HG03064 (cell line): ENCODE results near the gene FOXK2.
"Not testable (repeated sequence)": the region's sequence is repeated elsewhere in the genome, so short reads cannot be mapped to it uniquely, and the experiment has no call there.

ENCODE experiments used
- ATAC-seq: cut with Tn5 transposase; IDR thresholded peaks from one replicate; pipeline ENCODE4 v1.9.1; 2021; ENCODE audit warnings: low read depth; ENCODE audit not compliant: unreplicated experiment

The FOXK2 gene

DNA sequence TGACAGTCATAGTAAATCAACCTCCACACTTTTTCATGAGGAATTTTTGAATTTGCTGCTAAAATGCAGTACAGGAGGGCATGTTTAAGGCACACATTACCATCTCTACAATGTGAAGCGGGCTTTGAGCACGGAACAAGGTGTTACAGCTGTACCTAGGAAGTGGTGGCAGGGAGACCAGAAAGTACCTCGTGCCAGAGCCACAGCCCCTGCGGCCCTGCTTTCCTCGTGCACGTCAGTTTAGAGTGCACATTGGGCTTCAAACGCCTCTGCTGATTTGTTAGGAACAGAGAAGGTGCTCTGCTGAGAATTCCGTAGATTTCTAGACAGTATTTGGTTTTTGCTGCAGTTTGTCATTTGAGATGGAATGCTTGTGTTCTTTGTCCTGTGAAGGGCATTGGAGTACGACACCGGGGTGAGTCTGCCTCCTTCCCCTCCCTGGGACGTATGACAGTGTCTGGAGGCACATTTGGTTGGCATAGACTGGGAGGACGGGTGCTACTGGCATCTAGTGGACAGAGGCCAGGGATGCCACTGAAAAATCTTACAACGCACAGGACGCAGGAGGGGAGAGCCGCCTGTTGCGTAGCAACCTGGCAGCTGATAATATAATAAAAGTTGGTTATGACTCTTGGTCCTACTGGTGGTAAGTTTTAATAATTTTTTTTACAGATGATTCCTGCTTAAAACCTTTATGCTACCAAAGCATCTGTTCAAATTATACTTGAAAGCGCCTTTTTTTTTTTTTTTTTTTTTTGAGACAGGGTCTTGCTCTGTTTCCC lies 9.1 kb downstream of the FOXK2 start:
- ATAC-seq = no peak

DNA sequence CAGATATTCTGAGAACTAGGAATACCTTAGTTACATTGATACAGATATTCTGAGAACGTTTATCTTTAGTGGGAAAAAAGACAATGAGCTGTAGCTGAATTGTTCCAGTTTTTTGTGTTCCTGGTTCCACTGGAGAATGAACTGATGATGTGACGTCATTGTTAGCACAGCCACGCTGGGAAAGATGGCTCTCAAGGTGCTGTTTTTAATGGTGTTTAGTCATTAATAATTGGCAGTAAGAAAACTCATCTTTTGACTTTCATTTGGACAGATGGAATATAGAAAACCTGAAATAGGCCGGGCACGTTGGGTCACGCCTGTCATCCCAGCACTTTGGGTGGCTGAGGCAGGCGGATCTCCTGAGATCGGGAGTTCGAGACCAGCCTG lies 10.4 kb downstream of the FOXK2 start:
- no peak for ATAC-seq

DNA sequence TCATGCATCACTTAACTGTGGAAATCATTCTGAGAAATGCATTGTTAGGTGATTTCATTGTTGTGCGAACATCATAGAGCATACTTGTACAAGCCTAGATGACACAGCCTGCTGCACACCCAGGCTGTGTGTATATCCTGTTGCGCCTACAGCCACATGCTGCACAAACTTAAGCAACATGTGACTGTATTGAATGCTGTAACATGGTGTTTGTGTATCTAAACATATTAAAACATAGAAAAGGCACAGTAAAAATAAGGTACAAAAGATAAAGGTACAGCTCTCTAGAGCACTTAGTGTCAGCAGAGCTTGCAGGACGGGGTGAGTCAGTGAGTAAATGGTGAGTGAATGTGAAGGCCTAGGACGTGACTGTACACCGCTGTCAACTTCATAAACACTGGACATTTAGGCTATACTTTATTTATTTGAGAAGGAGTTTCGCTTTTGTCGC lies 11.9 kb downstream of the FOXK2 start:
- ATAC-seq = no peak

DNA sequence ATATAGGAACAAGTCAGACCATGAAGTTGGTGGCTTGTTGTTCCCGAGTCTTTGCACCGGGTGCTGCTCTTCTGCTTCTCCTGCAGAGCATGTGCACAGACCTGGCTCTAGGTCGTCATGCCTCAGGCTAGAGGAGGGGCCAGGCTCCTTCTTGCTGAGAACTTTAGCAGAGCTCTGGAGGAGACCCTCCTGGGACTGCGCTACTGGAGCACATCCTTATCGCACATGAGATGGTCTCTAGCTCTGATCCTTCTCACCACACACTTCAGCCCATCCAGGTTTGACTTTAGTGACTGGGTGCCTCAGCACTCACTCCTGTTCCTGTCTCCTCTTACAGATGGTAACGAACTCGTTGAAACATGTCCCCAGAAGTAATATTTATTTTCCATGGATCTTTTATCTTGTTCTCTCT lies 14.9 kb downstream of the FOXK2 start:
- ATAC-seq = no peak

DNA sequence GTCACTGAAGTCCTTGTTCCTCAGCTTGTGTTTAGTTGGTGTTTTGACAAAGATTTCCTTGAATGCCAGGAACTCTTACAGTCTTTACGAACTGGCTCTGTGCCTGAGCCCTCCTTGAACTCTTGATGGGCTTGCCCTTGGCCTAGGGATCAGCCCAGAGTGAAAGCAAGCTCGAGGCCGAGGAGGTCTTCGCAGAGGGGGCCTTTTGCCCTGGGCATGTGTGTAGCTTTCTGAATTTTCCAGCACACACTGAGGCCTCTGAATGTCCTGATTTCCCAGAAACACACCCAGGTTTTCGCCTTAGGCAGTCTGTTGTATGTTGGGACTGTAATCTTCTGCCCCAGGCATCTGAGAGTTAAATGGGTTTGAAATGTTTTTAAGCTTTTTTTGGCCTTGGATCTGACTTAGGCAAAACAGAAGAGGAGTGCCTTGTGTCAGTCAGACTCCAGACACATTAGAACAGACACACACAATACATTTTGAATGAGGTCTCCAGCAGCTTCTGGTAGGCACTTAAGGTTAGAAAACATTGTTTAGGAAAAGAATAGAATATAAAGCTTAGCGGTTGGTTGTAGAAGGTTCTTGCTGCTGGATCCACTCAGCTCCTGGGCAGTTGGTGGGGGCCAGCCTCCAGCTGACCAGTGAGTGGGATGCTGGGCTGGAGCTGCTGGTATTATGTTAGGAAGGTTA lies 17.1 kb downstream of the FOXK2 start:
- no peak for ATAC-seq

DNA sequence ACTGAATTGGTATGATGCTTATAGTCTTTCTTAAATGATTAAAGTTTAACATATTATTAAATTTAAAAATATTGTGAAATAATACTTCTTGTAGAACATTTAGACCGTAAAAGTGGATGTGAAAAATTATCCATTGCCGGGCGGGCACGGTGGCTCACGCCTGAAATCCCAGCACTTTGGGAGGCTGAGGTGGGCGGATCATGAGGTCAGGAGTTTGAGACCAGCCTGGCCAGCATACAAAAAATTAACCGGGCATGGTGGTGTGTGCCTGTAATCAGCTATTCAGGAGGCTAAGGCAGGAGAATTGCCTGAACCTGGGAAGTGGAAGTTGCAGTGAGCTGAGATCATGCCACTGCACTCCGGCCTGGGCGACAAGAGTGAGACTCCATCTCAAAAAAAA lies 17.7 kb downstream of the FOXK2 start:
- ATAC-seq = not testable (repeated sequence)

DNA sequence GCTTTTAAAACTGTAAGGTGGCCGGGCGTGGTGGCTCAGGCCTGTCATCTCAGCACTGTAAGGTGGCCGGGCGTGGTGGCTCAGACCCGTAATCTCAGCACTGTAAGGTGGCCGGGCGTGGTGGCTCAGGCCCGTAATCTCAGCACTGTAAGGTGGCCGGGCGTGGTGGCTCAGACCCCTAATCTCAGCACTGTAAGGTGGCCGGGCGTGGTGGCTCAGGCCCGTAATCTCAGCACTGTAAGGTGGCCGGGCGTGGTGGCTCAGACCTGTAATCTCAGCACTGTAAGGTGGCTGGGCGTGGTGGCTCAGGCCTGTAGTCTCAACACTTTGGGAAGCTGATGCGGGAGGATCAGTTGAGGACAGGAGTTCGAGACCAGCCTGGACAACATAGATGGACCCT lies 19.5 kb downstream of the FOXK2 start:
- not testable (repeated sequence) for ATAC-seq

DNA sequence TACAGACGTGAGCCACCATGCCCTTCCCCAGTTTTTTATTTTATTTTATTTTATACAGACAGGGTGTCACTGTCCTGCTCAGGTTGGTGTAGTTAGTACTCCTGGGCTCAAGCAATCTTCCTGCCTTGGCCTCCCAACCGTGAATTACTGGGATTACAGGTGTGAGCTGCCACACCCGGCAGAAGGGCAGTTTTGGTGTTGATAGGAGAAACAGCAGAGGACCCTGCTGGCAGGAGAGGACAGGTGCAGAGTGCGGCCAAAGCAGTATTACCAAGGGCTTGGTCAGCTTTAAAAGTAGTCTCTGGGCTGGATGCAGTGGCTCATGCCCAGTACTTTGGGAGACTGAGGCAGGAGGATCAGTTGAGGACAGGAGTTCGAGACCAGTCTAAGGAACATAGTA lies 22.9 kb downstream of the FOXK2 start:
- no peak for ATAC-seq

DNA sequence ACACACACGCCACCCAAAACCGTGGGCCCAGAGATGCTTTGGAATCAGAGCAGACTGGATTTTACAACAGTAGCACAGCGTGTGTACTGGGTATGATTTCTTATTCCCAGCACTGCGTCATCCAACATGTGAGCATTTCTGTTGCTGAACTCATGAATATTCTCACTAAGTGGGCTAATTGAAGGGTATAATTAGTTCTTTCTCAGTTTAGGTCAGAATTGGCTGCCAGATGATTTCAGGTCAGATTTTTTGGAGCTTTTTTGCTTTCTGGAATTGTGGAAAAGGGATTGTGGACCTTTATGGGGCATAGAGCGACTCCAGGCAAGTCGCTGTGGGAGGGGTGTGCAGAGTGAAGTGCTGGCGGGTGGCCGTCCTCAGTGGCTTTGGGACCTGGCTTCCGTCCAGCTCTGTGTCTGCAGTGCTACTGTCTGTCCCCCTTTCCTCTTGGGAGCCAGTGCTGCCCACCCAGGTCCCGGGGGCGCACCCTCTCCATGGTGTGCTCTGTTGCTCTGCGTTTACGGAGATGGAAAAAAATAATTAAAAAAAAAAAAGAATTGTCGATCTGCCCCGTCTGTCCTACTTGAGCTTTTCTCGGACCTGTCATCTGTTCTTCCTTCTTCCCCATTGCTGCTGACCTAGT lies 25.0 kb downstream of the FOXK2 start:
- no peak for ATAC-seq

DNA sequence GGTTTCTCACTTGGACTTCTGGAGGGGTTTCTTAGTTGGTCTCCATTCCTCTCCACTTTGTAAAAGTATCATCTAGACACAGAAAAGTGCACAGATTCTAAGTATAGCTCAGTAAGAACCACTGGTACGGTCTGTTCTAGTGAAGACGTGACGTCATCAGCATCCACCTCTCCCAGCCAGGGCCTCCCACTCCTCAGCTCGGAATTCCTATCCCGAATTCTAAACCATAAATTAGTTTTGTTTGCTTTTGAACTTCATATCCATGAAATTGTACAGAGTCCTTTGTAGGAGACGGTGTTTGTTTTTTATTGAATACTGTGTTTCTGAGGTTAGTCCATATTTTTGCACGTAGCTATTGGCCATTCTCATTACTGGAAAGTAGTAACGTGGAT lies 25.5 kb downstream of the FOXK2 start:
- no peak for ATAC-seq

DNA sequence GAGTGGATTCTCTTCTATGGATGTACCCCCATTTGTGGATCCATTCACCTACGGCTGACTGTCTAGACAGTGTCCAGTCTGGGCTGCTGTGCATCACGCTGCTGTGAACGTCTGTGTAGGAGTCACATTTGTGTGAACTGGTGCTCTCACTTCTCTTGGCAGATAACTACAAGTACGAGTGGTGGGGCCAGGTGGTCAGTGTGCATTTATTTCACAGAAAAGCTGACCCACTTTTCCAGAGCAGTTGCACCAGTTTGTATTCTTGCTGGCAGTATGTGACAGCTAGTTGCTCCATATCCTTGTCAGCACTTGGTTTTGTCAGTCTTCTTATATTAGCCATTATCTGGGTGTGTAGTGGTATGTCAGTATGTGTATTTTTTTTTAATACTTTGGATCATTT lies 28.4 kb downstream of the FOXK2 start:
- ATAC-seq = no peak

DNA sequence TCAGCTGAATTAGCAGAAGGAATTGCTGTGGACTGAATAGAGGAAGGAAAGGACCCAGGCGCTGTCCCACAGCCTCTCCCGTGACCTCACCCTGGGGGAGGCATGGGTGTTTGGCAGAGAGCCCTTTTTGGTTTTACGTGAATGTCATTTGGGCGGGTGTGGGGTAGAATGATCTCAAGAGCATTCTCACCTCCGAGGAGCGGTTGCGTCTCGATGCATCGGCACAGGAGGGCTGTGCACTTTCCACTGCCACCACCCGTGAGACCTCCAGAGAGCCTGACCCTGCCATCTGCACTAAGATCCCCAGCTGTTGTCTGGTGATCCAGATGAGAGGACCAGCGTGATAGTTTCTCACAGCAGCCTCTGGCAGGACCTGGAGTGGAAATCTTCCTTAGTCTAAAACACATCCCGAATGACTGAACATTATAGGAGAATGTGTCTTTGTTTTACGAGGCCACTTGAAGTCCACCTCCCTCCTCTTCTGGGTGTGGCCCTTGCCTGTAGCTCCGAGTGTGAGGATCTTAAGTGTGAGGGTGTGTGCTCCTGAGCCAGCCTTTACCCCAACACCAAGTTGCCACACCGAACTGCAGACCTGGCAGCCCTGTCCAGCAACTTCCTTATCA lies 29.3 kb downstream of the FOXK2 start:
- ATAC-seq = no peak

DNA sequence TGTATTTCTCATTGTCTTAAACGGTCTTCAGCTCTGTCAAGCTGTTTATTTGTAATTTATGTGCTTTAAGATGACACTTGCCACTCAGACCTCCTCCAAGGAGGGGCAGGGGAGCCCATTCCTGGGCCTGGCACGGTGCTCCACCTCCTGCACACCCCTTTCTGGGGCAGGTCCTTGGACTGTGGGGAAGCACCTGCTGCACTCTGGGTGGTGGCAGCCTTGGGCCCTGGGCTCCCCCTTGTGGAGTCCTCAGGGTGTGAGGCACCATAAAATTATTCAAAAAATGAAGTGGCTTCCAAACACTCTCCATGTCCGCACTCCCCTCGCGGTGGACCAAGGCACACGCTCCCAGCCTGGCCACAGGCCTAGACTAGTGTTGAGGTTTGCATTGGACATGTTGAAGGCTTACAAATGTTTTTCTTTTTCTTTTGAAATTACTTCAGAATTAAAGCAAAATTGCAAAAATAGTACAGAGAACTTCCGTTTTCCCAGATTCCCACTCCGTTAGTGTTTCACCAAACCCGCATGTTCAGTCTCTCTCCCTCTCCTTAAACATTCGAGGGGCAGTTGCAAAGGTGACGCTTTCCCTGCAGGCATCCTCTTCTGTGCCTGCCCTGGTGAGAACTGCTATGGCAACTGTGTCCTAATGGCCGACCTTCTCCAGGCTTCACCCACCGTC lies 32.4 kb downstream of the FOXK2 start:
- ATAC-seq = no peak

DNA sequence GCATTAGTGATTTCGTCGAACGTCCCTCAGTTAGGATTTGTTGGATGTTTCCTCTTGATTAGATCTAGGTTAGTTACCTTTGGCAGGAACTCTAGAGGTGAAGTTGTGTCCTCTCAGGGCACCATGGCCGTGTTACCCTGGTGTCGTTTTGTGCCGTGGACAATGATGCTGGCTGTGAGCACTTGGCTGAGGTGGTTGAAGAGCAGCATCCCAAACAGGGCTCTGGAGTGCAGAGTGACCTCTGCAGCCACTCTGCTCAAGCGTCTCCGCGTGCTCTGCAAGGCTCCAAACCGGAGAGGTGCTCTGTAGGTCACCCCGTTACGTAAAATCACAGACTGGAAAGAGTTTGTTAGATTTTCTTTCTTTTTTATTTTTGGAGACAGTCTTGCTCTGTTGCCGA lies 33.0 kb downstream of the FOXK2 start:
- ATAC-seq = no peak

DNA sequence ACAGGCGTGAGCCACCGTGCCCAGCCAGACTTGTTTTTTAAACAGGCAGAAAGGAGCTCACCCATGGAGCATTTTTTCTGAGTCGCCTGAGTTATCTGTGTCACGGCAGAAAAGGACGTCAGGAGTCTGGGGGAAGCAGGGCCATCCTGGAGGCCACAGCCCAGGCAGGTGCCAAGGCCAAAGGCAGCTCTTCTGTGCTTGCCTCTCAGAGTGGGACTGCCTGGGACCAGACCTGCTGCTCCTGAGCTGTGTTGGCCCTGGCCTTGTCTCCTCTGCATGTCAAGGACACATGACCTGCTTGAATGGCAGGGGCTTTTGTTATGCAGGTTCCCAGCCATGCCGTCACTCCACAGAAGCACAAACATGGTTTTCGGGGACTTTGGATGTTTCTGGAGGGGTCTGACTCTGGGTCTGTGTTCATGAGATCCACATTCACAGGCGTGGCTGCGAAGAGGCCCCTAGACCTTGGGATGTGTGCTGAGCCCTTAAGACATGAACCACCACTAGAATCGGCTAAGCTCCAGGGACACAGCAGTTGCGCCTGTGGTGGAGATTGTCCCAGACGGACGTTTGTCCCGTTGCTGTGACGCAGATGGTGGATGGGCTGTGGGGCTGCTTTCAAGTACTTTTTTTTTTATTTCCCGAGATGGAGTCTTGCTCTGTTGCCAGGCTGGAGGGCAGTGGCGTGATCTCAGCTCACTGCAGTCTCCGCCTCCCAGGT lies 33.8 kb downstream of the FOXK2 start:
- no peak for ATAC-seq

DNA sequence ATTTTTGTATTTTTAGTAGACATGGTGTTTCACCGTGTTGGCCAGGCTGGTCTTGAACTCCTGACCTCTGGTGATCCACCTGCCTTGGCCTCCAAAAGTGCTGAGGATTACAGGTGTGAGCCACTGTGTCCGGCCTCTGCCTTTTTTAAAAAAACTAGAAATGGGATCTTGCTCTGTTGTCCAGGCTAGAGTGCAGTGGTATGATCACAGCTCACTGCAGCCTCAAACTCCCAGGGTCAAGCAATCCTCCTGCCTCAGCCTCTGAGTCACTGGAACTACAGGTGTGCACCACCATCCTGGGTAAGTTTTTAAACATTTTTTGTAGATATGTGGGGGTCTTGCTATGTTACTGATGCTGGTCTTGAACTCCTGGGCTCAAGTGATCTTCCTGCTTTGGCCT lies 38.0 kb downstream of the FOXK2 start:
- not testable (repeated sequence) for ATAC-seq

DNA sequence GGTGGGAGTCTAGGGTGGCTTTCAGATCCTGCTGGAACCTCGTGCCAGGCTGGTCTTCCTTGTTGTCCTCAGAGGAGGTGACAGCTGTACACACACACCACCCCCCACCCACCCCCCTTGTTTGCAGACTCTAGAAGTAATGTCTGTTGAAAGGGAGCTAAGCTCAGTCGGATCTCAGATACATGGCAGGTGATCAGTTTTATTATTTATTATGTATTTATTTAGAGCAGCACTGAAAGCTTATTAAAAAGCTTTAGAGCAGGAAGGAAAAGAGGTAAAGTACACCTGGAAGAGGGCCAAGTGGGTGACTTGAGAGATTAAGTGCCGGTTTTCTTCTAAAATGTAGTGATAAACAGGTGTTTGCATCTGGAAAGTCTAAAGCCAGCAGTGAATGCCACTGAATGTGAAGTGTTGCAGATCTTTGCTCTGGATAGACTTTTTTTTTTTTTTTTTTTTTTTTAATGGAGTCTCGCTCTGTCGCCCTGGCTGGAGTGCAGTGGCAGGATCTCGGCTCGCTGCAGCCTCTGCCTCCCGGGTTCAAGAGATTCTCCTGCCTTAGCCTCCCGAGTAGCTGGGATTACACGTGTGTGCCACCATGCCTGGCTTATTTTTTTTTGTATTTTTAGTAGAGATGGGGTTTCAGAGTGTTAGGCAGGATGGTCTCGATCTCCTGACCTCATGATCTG lies 40.2 kb downstream of the FOXK2 start:
- no peak for ATAC-seq

DNA sequence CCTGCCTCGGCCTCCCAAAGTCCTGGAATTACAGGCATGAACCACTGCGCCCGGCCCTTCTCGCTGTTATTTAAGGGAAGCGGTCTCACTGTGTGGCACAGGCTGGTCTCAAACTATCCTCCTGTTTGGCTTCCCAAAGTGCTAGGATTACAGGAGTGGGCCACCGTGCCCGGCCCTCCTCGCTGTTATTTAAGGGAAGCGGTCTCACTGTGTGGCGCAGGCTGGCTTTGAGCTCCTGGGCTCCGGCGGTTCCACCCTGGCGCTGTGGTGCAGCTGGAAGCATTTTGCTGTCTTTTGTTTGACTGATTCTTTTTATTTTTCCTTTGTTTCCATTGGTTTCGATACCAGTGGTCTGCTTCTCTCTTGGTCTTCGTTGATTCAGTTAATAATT lies 40.7 kb downstream of the FOXK2 start:
- ATAC-seq = no peak

DNA sequence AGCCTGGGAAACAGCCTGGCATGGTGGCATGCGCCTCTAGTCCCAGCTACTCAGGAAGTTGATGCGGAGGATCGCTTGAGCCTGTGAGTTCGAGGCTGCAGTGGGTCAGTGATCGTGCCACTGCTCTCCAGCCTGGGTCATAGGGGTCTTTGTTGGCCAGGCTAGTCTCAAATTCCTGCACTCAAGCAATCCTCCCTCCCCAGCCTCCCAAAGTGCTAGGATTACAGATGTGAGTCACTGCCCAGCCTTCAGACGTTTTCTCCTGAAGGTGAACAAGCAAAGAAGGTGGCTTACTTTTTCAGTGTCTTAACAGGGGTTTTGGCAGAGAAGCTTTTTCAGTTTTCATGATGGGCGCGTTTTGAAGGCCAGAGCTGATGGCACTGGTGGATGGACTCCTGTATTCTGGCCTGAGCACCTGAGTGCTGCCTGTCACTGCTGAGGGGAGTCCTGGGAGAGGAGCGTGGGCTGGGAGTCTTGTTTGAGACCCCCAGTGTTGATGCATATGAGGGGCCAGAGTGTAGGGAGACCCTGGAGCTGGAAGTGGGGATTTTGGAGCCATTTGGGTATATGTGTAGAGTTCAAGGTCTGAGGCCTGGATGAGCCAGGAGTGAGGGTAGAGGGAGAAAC lies 41.4 kb downstream of the FOXK2 start:
- ATAC-seq = no peak
